GM12801 (cell line): Measurements from ENCODE around the gene BTG4.

Source experiments
- TF ChIP-seq, protein P1 (sequence below): IDR thresholded peaks from one replicate; pipeline ENCODE4 v1.5.1; 2011; ENCODE audit warnings: control low read depth; ENCODE audit not compliant: insufficient read length; ENCODE audit errors: extremely low read depth

Gene BTG4

DNA sequence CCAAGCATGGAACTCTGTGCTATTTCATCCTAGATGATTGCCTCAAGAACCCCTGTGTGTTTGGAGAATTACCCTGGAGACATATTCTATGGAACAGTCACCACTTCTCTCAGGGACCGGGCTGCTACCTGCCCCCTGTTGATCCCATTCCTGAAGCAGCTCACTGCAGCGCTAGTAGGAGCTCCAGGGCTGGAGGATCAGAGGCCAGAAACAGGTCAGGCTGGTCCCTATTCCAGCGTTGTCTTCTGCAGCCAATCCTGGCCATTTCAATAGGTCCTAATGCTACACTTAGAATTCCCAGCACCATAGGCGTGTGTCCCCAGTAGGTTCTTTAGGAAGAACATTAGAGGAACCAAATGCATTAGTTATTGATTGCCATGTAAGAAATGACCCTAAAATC lies 48.9 kb downstream of the BTG4 start:
- TF ChIP-seq, protein P1, sequence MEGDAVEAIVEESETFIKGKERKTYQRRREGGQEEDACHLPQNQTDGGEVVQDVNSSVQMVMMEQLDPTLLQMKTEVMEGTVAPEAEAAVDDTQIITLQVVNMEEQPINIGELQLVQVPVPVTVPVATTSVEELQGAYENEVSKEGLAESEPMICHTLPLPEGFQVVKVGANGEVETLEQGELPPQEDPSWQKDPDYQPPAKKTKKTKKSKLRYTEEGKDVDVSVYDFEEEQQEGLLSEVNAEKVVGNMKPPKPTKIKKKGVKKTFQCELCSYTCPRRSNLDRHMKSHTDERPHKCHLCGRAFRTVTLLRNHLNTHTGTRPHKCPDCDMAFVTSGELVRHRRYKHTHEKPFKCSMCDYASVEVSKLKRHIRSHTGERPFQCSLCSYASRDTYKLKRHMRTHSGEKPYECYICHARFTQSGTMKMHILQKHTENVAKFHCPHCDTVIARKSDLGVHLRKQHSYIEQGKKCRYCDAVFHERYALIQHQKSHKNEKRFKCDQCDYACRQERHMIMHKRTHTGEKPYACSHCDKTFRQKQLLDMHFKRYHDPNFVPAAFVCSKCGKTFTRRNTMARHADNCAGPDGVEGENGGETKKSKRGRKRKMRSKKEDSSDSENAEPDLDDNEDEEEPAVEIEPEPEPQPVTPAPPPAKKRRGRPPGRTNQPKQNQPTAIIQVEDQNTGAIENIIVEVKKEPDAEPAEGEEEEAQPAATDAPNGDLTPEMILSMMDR = no peak

DNA sequence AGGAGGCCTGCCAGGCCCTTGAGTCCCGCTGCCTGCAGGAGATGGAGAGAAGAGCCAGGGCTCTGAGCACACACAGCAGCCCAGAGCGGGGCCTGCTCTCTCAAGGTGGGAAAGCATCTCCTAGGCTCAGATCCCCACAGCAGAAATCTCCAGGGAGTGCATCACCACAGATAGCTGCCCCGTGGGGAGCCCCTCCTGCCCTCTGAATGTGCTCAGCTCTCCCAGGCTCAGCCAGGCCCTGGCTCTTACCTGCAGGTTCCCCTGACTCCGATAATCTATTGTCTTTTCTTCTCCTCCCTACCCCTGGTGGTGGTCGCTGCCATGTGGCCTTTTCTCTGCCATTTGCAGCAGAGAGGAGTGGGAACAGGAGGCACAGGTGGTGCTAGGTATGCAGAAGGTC lies 49.9 kb downstream of the BTG4 start:
- TF ChIP-seq, protein P1 = no peak

DNA sequence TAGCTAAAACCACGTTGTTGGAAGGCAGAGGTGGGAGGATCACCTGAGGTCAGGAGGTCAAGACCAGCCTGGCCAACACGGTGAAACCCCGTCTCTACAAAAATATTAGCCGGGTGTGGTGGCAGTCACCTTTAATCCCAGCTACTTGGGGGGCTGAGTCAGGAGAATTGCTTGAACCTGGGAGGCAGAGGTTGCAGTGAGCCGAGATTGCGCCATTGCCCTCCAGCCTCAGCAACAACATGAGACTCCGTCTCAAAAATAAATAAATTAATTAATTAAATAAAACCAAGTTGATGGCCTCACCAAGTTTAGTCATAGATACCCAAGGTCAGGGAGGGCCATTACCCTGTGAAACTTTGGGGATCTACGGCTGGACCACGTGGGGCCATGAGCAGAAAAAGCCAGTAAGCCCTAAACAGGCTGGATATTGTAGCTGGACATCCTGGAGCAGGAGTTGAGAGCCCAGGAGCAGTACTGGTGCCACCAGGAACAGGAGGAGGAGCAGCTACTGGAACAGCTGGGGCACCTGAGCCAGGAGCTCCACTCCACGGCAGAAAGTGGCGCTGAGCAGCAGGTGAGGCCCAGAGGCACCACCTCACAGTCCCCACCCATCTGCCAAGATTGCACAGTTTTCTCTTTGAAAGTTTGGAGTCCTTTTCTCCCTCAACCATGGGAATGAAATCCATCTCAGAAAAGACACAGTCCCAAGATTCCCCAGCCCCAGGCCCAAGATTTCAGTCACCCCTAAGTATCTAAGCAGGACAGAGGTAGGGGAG lies 50.5 kb downstream of the BTG4 start:
- TF ChIP-seq, protein P1 = no peak

DNA sequence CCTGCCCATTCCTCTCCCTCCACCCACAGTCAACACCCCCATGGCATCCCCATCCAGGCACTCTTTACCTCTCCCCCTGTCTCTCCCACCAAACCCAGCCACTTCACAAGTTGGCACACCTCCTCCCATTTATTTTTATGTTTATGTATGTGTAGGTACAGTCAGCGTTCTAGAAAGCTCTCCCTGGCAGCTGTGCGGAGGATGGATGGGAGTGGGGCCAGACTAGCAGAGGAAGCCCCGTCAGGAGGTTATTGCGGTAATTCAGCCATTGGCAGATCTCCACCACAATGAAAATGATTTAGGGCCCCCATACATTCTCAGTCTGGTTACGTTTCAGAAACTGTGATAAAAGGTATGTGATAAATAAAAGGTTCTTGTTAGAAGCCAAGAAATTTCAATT lies 51.3 kb downstream of the BTG4 start:
- TF ChIP-seq, protein P1 = no peak

DNA sequence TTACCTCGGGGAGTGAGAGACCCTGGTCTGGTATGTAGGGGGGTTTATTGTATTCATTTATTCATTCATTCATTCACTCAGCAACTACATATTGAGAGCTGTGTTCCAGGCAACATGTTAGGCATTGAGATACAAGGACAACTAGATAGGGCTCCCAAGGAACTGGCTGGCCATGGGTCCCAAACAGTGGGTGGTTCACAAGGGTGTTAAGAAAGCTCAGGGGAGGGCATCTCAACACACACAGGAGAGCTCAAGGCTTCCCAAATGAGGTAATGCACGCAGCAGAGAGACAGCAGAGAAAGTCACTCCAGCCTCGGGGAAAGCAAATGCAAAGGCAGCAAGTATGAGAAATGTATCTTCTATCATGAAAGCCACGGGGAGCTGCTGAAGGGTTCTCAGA lies 51.8 kb downstream of the BTG4 start:
- TF ChIP-seq, protein P1 = no peak

DNA sequence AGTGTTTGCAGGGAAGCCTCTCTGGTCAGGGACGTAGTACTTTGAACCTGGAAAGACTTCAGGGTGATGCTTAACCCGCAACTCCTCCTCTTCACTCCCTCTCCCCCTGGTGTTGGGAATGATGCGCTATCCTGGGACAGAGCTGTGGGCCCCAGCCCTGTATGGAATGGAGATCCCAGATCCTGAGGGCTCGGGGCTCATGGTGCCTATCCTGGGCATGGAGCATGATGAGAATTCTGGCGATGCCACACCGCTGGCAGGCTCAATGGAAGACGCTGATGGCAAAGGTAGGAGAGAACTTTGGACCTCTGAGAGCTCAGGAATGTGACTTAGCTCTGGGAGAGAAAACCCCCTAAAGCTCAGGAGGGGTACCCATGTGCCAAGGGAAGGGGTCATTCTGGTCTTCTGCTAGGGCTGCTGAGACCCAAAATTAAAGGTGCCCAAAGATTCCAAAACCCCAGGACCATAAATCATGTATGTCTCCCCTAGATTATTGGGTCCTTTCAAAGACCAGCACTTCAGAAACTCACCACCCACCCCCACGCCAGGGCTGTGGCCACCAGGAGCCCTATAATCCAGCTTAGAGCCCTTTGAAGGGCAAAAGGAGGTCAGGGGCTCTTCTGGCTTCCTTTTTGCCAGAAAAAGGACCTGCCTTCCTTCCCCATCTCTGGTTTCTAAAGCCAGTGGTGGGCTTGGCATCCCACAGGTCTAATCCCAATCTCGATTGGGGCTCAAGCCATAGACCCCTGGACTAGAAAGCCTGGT lies 52.5 kb downstream of the BTG4 start:
- TF ChIP-seq, protein P1 = no peak

DNA sequence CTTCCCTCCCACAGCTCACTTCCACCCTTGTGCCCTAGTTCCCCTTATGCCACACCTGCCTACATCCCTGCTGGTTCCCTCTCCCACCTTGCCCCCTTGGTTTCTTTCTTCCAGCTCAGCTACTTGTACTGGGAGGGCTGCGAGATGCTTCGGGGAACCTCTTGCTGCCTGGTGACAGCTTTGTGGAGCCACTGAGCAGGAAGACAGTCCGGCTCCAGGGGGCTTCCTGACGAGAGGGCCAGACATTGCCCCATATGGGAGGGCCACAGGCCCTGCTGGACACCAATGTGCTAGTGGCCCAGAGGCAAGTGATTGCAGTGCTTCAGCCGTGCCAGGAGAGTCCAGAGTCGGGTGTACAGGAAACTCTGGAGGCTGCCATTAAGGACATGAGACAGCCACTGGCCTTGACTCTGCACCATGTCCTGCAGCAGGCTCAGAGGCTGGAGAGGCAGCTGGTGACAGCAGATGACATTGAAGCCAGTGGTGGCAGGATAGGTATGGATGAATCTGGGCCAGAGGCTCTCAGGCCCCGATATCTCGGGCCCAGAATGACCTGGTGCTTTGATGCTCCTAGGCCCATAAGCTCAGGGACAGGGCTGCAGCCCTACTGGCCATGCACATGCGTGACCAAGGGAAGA lies 54.3 kb downstream of the BTG4 start:
- TF ChIP-seq, protein P1 = no peak
